ENCODE results near the gene TBCEL.

TBCEL gene

GRCh38 chr11:121140369-121140768 lies 116.5 kb downstream of the TBCEL start:
- in situ Hi-C loops (cut with HindIII; ENCODE audit: low sequenced_read_pairs) = no loop called here
- TF ChIP-seq, protein P1, sequence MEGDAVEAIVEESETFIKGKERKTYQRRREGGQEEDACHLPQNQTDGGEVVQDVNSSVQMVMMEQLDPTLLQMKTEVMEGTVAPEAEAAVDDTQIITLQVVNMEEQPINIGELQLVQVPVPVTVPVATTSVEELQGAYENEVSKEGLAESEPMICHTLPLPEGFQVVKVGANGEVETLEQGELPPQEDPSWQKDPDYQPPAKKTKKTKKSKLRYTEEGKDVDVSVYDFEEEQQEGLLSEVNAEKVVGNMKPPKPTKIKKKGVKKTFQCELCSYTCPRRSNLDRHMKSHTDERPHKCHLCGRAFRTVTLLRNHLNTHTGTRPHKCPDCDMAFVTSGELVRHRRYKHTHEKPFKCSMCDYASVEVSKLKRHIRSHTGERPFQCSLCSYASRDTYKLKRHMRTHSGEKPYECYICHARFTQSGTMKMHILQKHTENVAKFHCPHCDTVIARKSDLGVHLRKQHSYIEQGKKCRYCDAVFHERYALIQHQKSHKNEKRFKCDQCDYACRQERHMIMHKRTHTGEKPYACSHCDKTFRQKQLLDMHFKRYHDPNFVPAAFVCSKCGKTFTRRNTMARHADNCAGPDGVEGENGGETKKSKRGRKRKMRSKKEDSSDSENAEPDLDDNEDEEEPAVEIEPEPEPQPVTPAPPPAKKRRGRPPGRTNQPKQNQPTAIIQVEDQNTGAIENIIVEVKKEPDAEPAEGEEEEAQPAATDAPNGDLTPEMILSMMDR (IDR thresholded peaks at IDR 0.05; ENCODE audit: low read depth, low read length, missing control alignments) = no peak
- H3K4me3 ChIP-seq (ENCODE audit: low read depth, low read length) = no peak overlapping the region
- DNase-seq (ENCODE audit: low read depth) = no peak
